NCI-H82 (cell line): ENCODE results near the gene DNM1.
"Not testable (repeated sequence)": the region's sequence is repeated elsewhere in the genome, so short reads cannot be mapped to it uniquely, and the experiment has no call there.

Experiments used
- DNase-seq: peaks from one replicate; lab custom pipeline; 2025; lab: John Stamatoyannopoulos, UW

The DNM1 gene

DNA sequence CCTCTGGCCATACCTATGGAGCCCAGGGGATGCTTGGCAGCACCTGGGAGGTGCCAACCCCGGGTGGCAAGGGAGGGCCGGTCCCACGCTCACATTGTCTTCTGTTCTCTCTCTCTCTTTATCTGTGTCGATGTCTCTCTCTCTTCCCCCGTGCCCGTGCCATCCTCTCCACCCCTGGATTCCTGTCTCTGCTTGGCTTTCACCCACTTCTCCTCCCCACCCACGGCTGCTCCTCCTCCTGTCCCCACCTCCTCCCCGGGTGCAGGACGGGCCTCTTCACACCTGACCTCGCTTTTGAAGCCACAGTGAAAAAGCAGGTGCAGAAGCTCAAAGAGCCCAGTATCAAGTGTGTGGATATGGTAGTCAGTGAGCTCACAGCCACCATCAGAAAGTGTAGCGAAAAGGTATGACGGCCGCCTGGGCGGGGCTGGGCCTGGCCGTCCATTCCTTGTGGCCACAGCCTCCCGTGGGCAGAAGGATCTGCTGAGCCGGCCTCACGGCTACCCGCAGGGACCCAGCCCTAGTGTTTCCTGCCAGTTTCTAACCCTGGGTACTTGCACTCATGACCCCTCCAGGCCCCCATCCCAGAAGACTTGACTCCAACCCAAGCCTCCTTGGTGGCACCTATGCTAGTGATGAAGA lies 22.7 kb downstream of the DNM1 start:
- no peak for DNase-seq

DNA sequence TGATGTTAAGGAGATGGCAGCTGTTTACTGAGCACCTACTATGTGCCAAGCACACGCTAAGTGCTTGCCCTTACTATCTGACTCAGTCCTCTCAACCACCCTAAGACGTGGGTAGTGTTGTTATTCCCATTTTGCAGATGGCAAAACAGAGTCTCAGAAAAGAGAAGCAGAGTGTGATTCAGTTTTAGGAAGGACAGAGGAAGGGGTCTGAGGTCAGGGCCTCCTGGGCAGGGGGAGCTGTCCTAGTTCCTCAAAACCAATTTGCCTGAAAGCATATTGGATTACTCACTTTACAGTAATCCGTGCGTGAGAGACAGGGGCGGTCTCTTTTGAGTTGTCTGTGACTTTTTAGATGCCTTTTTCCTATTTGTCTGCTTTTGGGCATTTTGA lies 23.2 kb downstream of the DNM1 start:
- DNase-seq = peak; percentile 25

GRCh38 chr9:128230897-128231296 lies 27.7 kb downstream of the DNM1 start:
- DNase-seq = not testable (repeated sequence)

DNA sequence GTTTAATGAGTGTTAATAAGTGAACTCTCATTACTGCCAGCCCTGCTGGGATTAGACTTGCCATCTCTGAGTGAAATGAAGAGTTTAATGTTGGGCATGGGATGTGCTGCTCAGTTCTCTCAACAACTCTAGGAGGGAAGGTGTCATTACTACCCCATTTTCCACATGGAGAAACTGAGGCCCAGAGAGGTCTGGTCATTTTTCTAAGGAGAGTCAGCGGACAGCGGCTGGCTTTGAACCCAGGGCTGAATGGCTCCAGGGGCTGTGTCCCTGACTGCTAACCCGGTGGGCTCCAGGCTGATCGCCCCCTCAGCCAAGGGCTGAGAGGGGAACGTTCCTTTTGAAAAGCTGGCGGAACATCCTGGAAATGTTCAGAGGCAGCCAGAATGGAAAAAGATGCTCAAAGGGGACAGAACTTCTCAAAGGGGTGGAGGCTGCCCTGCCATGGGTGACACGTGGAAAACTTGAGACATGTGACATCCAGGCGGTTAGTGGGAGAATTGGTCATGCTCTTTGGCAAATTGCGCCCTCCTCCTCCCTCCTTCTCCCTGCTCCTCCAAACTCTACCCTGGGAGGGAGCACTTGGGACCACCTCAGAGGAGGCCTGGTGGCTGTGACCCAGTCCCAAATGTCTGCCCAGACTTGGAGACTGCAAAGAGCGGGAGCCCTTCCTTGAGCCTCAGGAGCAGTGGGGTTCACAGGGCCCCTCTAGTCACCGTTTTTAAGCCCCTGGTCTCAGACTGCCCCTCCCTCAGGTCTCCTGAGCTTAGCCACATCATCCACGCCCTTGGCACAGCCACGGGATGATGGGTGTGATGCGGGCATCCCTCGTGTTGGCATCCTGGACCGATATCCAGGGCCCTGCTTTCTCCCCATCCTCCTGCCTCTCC lies 28.7 kb downstream of the DNM1 start:
- DNase-seq = no peak

- no peak for DNase-seq
Measured at GRCh38 chr9:128232528-128233428, 29.6 kb downstream of the DNM1 start.

GRCh38 chr9:128233817-128234406 lies 30.7 kb downstream of the DNM1 start:
- DNase-seq = no peak

GRCh38 chr9:128242124-128242523 lies 38.9 kb downstream of the DNM1 start:
- no peak for DNase-seq

DNA sequence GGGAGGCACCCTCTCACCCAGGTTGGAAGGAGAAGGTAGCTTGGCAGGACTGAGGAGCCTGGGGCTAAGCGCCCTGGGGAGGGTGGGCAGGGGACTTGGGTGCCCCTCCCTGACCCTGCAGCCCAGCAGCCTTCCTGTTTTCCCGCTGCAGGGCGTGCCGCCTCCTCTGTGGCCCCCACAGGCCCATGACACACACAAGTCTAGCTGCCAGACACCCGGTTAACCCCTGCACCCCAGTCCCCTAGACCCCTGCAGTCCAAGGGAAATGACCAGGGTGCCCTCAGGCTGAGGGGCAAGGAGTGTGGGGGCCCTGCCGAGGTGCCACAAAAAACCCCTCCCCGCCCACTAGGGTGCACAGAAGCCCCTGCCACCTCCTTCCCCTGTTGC lies 39.6 kb downstream of the DNM1 start:
- no peak for DNase-seq

DNA sequence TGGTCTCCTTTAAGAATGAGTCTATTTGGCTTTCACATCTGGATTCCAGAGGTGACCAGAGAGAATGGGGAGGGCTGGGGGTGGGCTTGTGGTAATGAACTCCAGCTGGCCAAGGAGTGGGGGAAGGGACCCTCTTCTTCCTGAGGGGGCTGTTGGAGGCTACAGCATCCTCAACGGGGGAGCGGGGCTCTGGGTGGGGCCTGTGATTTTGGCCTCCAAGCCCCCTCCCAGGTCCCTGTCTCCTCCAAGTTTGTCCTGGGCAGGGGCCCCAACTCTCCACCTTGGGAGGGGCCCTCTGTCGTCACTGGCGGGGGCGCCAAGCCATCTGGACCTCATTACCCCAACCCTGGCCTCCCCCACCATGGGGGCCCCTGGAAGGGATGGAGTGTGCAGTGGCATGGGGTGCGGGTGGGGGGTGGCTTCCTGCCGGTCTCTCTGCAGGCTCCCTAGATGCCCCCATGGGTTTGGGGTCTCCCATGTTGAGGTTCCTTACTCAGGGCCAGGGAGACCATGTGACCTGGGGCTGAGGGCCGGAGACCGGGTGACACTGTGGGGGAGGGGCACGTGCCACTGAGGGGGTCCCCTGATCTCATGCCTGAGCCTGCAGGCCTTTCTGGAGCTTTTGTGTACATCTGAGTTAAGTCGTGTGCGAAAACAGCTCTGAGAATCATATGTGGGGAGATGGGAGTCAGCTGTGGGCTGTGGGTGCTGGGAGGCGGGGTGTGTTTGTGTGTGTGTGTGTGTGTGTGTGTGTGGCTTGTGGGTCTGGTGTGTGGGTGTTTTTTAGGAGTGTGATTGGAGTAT lies 40.2 kb downstream of the DNM1 start:
- DNase-seq = no peak

DNA sequence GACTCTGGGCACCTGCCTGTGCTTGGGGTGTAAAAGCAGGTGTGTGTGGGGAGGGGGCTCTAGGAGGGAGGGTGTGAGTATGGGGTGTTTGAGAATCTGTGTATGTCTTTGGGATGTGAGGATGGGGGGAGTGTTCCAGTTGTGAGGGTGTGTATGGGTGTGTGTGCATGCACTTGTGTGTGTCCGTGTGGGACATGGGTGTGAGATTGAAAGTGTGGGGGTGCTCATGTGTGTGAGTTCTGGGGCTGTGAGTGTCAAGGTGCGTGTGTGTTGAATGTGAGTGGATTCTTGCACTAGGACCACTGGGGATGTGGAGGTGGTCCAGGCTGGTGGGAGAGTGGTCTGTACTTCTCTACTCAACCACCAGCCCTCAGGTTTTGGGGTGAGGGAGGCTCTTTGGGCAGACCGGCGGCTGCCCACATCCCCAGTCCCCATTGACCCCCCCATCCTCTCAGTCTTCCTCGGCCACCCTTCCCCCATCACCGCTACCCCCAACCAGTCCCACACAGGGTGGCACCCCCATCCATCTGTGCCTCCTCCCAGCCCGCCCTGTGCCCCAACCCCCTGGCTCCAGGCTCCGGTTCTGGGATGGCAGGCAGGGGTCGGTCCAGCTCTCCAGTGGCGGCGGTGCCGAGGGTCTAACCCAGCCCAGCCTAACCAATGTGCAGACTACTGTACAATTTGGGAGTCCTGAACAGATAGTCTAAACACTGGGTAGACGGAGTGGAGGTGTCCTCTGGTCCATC lies 41.1 kb downstream of the DNM1 start:
- DNase-seq = no peak

- peak; percentile 53 for DNase-seq
Measured at GRCh38 chr9:128244837-128245231, 41.7 kb downstream of the DNM1 start.

DNA sequence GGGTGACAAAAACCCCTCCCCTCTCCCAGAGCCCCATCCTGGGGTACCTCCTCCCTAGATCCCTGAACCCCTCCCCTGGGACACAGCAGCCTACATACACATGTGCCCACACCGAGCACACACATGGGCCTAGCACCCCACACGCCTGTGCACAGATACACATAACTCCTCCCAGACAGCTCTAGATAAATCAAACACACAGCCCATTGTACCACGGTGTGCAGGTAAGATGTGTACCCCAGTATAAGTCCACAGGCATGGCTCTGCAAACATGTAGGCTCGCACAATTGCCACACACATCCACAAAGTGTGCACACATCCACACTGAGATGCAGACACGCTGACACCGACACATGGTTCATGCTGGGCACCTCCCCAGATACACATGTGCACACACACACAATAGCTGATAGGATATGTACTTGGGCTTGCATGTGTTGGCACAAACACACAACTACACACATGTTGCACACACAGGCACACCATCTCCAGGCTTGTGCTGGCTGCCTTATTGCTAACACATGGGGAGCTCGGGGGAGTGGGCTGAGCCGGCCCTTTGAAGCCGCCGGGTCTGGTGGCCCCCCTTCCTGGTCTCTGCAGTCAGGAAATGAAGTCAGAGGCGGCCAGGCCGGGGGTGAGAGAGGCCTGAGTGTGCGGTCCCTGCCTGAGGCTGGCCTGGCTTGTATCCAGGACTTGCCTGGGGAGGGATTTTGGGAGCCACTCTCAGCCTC lies 42.4 kb downstream of the DNM1 start:
- no peak for DNase-seq

GRCh38 chr9:128246471-128246870 lies 43.3 kb downstream of the DNM1 start:
- no peak for DNase-seq

DNA sequence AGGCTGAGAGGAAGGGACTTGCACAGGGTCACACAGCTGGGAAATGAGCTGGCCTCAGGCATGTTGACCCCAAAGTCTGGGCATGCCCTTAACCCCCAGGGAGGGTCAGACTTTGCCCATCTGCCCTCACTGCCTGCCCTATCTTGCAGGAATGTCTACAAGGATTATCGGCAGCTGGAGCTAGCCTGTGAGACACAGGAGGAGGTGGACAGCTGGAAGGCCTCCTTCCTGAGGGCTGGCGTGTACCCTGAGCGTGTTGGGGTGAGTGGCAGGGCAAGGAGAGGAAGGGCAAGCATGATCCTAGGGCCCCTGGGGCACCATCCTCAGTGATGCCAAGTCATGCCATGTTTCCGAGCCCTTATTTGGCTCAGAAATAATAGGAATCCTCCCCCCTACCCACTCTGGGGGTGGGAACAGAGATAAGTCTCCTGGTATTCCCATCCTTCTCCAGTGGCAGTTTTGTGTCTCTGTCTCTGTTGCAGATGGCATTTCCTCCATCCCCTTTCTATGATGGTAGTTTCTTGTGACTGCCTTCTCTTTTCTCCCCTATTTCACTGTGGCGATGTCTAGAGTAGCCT lies 44.1 kb downstream of the DNM1 start:
- DNase-seq = no peak

DNA sequence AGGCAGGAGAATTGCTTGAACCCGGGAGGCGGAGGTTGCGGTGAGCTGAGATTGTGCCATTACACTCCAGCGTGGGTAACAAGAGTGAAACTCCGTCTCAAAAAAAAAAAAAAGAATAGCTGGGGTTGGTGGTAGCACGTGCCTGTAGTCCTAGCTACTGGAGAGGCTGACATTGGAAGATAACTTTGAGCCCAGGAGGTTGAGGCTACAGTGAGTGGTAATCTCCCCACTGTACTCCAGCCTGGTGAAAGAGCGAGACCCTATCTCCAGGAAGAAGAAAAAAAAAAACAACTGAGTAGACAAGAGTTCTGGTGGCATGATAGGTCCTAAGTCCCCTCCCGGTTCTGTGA lies 46.4 kb downstream of the DNM1 start:
- DNase-seq = no peak

GRCh38 chr9:128249908-128250838 lies 47.0 kb downstream of the DNM1 start:
- DNase-seq = peak; percentile 43

DNA sequence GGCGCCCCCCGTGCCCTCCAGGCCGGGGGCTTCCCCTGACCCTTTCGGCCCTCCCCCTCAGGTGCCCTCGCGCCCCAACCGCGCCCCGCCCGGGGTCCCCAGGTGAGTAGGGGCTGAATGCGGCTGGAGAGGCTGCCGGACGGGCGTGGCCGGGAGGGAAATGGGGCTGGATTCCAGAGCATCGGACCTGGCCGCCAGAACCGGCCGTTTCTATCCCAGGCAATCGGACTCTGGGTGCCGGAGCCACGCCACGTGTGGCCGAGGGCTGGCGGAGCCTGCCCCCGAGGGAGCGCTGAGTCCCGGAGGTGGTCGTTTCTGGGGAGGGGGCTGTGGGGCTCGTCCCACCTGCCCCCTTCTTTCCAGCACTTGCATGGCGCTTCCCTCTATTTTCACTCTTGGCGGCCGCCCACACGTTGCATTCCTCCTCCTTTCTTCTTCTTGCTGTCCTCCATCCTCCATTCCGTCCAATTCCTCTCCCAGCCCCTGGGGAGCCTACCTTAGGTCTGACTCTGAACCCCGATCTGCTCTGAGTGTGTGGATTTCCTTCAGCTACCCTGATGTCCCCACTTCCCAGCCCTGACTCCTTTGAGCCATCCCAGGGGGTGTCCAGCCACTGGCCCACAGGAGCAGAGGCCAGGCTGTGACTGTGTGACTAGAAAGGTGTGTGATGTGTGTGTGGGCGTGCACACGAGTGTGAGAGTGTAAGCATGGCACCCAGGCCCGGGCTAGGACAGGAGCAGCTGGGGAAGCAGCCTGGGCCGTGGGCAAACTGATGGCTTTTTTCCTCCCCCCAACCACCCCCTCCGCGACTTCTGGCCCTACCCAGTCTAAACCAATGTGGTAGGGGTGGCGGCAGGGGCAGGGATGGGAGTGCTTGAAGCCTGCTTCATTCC lies 47.9 kb downstream of the DNM1 start:
- DNase-seq = no peak

DNA sequence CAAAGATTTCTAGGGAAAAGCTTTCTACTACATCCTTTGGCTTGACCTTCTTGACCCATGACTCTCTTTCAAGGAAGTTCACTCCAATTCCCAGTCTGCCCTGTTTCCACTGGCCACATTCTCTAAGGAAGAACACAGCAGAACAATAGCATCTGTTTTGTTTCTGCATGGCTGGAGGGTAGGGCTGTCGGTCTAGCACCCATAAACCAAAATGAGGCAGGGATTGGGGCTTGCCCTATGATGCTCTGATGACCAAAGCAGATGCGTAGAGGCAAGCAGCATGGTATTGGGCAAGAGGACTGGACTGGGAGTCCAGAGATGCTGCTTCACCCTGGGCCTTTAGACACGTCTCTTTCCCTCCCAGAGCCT lies 48.5 kb downstream of the DNM1 start:
- no peak for DNase-seq
